Activated naive CD8-positive, alpha-beta T cell treated with anti-CD3 and anti-CD28 coated beads, Interleukin-2, amount 50 U/mL, for 24 hours (primary cell): Measurements from ENCODE around the gene LRP8.
"Not testable (repeated sequence)": the region's sequence is repeated elsewhere in the genome, so short reads cannot be mapped to it uniquely, and the experiment has no call there.

Experiments used
- ATAC-seq: fragments of 150-1000 bp; cut with Tn5 transposase; one replicate; pipeline ENCODE4 v1.10.0; 2021
- DNase-seq: peaks from one replicate; pipeline ENCODE4 v3.0.0; 2021
- H3K27ac Mint-ChIP-seq: one replicate; pipeline ENCODE4 v1.8.0; 2021; ENCODE audit warnings: mild to moderate bottlenecking, mixed read lengths
- H3K27me3 Mint-ChIP-seq: one replicate; pipeline ENCODE4 v1.8.0; 2021; ENCODE audit warnings: mixed read lengths
- H3K36me3 Mint-ChIP-seq: one replicate; pipeline ENCODE4 v1.8.0; 2021; ENCODE audit warnings: low read depth, mixed read lengths
- H3K4me1 Mint-ChIP-seq: one replicate; pipeline ENCODE4 v1.8.0; 2021; ENCODE audit warnings: mixed read lengths
- H3K4me3 Mint-ChIP-seq: one replicate; pipeline ENCODE4 v1.8.0; 2021; ENCODE audit warnings: mild to moderate bottlenecking, moderate library complexity, mixed read lengths
- H3K9me3 Mint-ChIP-seq: one replicate; pipeline ENCODE4 v1.8.0; 2021; ENCODE audit warnings: mixed read lengths

Gene LRP8

GRCh38 chr1:53220962-53221286 lies 106.9 kb downstream of the LRP8 start:
- Mint-ChIP-seq H3K27ac (peak overlapping the region; percentile 95), H3K4me3 (peak overlapping the region; percentile 90), H3K4me1 (peaks cover 28% of the 10 kb centered on the region), H3K27me3 (no peaks in the 10 kb centered on the region), H3K9me3 (no peaks in the 10 kb centered on the region), H3K36me3 (peaks cover 14% of the 10 kb centered on the region)
- no peak for ATAC-seq
- DNase-seq: no peak

GRCh38 chr1:53220171-53220961 lies 107.5 kb downstream of the LRP8 start, which contains the start of gene CZIB:
Gene CZIB, minus strand, starts transcription at chr1:53220634. Its CDS starts 59 bp downstream, at chr1:53220575.
- H3K4me1 Mint-ChIP-seq: peaks cover 28% of the 10 kb centered on the region
- peak within 1 kb of the TSS; percentile 95 for H3K27ac Mint-ChIP-seq
- DNase-seq (peak; percentile 97), ATAC-seq (peak; percentile 94)
- no peaks in the 10 kb centered on the region for H3K27me3 Mint-ChIP-seq
- H3K4me3 Mint-ChIP-seq: peak within 1 kb of the TSS; percentile 90
- peaks cover 14% of the 10 kb centered on the region for H3K36me3 Mint-ChIP-seq
- H3K9me3 Mint-ChIP-seq: no peaks in the 10 kb centered on the region

- H3K36me3 Mint-ChIP-seq: peaks cover 14% of the 10 kb centered on the region
- H3K27ac Mint-ChIP-seq: peak overlapping the region; percentile 95
- no peak for ATAC-seq
- H3K4me3 Mint-ChIP-seq: peak overlapping the region; percentile 90
- H3K9me3 Mint-ChIP-seq: no peaks in the 10 kb centered on the region
- peaks cover 28% of the 10 kb centered on the region for H3K4me1 Mint-ChIP-seq
- no peaks in the 10 kb centered on the region for H3K27me3 Mint-ChIP-seq
- DNase-seq: no peak
Observed at GRCh38 chr1:53219711-53220110, 108.2 kb downstream of the LRP8 start.

GRCh38 chr1:53218201-53218600 lies 109.7 kb downstream of the LRP8 start:
- Mint-ChIP-seq H3K9me3 (no peaks in the 10 kb centered on the region), H3K4me1 (peaks cover 28% of the 10 kb centered on the region), H3K27me3 (no peaks in the 10 kb centered on the region), H3K27ac (peak overlapping the region; percentile 43), H3K36me3 (peaks cover 22% of the 10 kb centered on the region), H3K4me3 (peak overlapping the region; percentile 29)
- DNase-seq: no peak
- no peak for ATAC-seq

GRCh38 chr1:53214376-53214940 lies 113.4 kb downstream of the LRP8 start:
- no peak overlapping the region for H3K27ac Mint-ChIP-seq

GRCh38 chr1:53210954-53211353 lies 116.9 kb downstream of the LRP8 start:
- ATAC-seq: no peak
- no peaks in the 10 kb centered on the region for H3K4me1 Mint-ChIP-seq
- H3K9me3 Mint-ChIP-seq: peaks cover 8% of the 10 kb centered on the region
- H3K27ac Mint-ChIP-seq: no peak overlapping the region
- no peaks in the 10 kb centered on the region for H3K27me3 Mint-ChIP-seq
- no peak overlapping the region for H3K4me3 Mint-ChIP-seq
- peaks cover 51% of the 10 kb centered on the region for H3K36me3 Mint-ChIP-seq
- no peak for DNase-seq

More at GRCh38 chr1:53214376-53214940, 113.4 kb downstream of the LRP8 start:
- peaks cover 39% of the 10 kb centered on the region for H3K36me3 Mint-ChIP-seq
- DNase-seq (no peak), ATAC-seq (no peak)
- H3K27me3 Mint-ChIP-seq: no peaks in the 10 kb centered on the region
- peaks cover 10% of the 10 kb centered on the region for H3K4me1 Mint-ChIP-seq
- H3K9me3 Mint-ChIP-seq: no peaks in the 10 kb centered on the region
- no peak overlapping the region for H3K4me3 Mint-ChIP-seq

- DNase-seq (no peak), ATAC-seq (no peak)
- Mint-ChIP-seq H3K9me3 (peaks cover 8% of the 10 kb centered on the region), H3K4me3 (no peak overlapping the region), H3K4me1 (no peaks in the 10 kb centered on the region), H3K27me3 (no peaks in the 10 kb centered on the region), H3K36me3 (peaks cover 57% of the 10 kb centered on the region), H3K27ac (no peak overlapping the region)
Observed at GRCh38 chr1:53210352-53210751, 117.5 kb downstream of the LRP8 start.

- Mint-ChIP-seq H3K27me3 (no peaks in the 10 kb centered on the region), H3K4me3 (no peak overlapping the region), H3K9me3 (peaks cover 14% of the 10 kb centered on the region), H3K4me1 (no peaks in the 10 kb centered on the region), H3K36me3 (peaks cover 71% of the 10 kb centered on the region), H3K27ac (no peak overlapping the region)
- no peak for ATAC-seq
- DNase-seq: no peak
Observed at GRCh38 chr1:53207726-53208125, 120.1 kb downstream of the LRP8 start.

- DNase-seq (no peak), ATAC-seq (no peak)
- Mint-ChIP-seq H3K27ac (no peak overlapping the region), H3K4me3 (no peak overlapping the region), H3K9me3 (peaks cover 14% of the 10 kb centered on the region), H3K36me3 (peaks cover 75% of the 10 kb centered on the region), H3K27me3 (no peaks in the 10 kb centered on the region), H3K4me1 (no peaks in the 10 kb centered on the region)
Observed at GRCh38 chr1:53206735-53207379, 121.0 kb downstream of the LRP8 start.

- Mint-ChIP-seq H3K36me3 (peaks cover 74% of the 10 kb centered on the region), H3K9me3 (peaks cover 14% of the 10 kb centered on the region)
- H3K4me1 Mint-ChIP-seq, H3K27ac Mint-ChIP-seq, H3K27me3 Mint-ChIP-seq, H3K4me3 Mint-ChIP-seq, DNase-seq, ATAC-seq: not testable (repeated sequence)
Observed at GRCh38 chr1:53206083-53206685, 121.7 kb downstream of the LRP8 start.

GRCh38 chr1:53205496-53205895 lies 122.4 kb downstream of the LRP8 start:
- H3K4me1 Mint-ChIP-seq, DNase-seq, H3K27me3 Mint-ChIP-seq, ATAC-seq, H3K4me3 Mint-ChIP-seq, H3K27ac Mint-ChIP-seq: not testable (repeated sequence)
- H3K36me3 Mint-ChIP-seq: peaks cover 76% of the 10 kb centered on the region
- peaks cover 14% of the 10 kb centered on the region for H3K9me3 Mint-ChIP-seq

- Mint-ChIP-seq H3K4me1 (peaks cover 5% of the 10 kb centered on the region), H3K27me3 (no peaks in the 10 kb centered on the region), H3K4me3 (no peak overlapping the region), H3K27ac (no peak overlapping the region), H3K36me3 (peaks cover 64% of the 10 kb centered on the region), H3K9me3 (peaks cover 14% of the 10 kb centered on the region)
- ATAC-seq (no peak), DNase-seq (no peak)
Observed at GRCh38 chr1:53203466-53203865, 124.4 kb downstream of the LRP8 start.

- Mint-ChIP-seq H3K4me1 (peaks cover 27% of the 10 kb centered on the region), H3K27ac (peak overlapping the region; percentile 95), H3K4me3 (peak overlapping the region; percentile 99), H3K36me3 (peaks cover 30% of the 10 kb centered on the region), H3K27me3 (no peaks in the 10 kb centered on the region), H3K9me3 (no peaks in the 10 kb centered on the region)
- ATAC-seq: no peak
- DNase-seq: no peak
Observed at GRCh38 chr1:53198241-53198651, 129.6 kb downstream of the LRP8 start.

GRCh38 chr1:53197291-53198200 lies 130.3 kb downstream of the LRP8 start:
- no peaks in the 10 kb centered on the region for H3K9me3 Mint-ChIP-seq
- peak overlapping the region; percentile 99 for H3K4me3 Mint-ChIP-seq
- peak overlapping the region; percentile 95 for H3K27ac Mint-ChIP-seq
- H3K36me3 Mint-ChIP-seq: peaks cover 24% of the 10 kb centered on the region
- H3K4me1 Mint-ChIP-seq: peaks cover 27% of the 10 kb centered on the region
- DNase-seq: no peak
- no peak for ATAC-seq
- H3K27me3 Mint-ChIP-seq: no peaks in the 10 kb centered on the region
